DOHH2 (cell line): ENCODE results near the gene TP53BP2.

Experiments used
- EZH2phosphoT487 ChIP-seq: fragments of 200-600 bp; sonication (generic); IDR thresholded peaks from 2 replicates; pipeline ENCODE4 v1.6.1; 2017; ENCODE audit warnings: borderline replicate concordance, mild to moderate bottlenecking, antibody characterized with exemption, low read length, moderate library complexity, mixed read lengths
- TF ChIP-seq, protein P1 (sequence below): fragments of 200-600 bp; sonication (generic); IDR thresholded peaks from one replicate; pipeline ENCODE4 v1.5.1; 2014; ENCODE audit warnings: antibody characterized with exemption, mild to moderate bottlenecking, low read depth, low read length; ENCODE audit not compliant: poor library complexity, severe bottlenecking

DNA sequence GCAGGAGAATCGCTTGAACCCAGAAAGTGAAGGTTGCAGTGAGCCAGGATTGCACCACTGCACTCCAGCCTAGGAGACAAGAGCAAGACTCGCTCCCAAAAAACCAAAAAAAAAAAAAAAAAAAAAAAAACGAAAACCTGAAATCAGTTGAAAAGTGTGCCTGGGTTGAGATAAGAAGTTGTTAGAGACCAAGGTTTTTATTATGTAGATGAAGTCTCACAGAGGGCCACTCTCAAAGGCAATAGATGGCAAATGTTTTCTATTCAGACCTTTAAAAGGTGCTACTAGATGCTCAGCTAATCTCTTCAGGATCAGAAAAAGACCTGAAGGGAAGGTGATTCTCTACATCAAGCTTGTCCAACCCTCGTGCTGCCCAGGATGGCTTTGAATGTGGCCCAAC, 115.8 kb downstream of the TP53BP2 start:
- TF ChIP-seq, protein P1, sequence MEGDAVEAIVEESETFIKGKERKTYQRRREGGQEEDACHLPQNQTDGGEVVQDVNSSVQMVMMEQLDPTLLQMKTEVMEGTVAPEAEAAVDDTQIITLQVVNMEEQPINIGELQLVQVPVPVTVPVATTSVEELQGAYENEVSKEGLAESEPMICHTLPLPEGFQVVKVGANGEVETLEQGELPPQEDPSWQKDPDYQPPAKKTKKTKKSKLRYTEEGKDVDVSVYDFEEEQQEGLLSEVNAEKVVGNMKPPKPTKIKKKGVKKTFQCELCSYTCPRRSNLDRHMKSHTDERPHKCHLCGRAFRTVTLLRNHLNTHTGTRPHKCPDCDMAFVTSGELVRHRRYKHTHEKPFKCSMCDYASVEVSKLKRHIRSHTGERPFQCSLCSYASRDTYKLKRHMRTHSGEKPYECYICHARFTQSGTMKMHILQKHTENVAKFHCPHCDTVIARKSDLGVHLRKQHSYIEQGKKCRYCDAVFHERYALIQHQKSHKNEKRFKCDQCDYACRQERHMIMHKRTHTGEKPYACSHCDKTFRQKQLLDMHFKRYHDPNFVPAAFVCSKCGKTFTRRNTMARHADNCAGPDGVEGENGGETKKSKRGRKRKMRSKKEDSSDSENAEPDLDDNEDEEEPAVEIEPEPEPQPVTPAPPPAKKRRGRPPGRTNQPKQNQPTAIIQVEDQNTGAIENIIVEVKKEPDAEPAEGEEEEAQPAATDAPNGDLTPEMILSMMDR: no peak
- TF ChIP-seq EZH2phosphoT487: no peak
